BE2C (cell line): ENCODE measurements around the gene HCN1. TPM values are rescaled to one million over a fixed set of nuclear protein-coding genes. Genes with fewer than 3 reads are reported as not detected.

Source experiments
- DNase-seq: peaks from one replicate; pipeline ENCODE4 v3.0.0-alpha.2; 2020
- H3K27me3 ChIP-seq: fragments of 250-450 bp; sonication (Bioruptor Pico); 2 replicates; pipeline ENCODE4 v1.5.1; 2020; ENCODE audit warnings: mild to moderate bottlenecking
- H3K36me3 ChIP-seq: fragments of 250-450 bp; sonication (Bioruptor Pico); 2 replicates; pipeline ENCODE4 v1.5.1; 2020; ENCODE audit warnings: mild to moderate bottlenecking
- H3K4me1 ChIP-seq: fragments of 250-450 bp; sonication (Bioruptor Pico); 2 replicates; pipeline ENCODE4 v1.5.1; 2020
- H3K4me3 ChIP-seq: 2 replicates; pipeline ENCODE4 v1.5.1; 2011; ENCODE audit warnings: low read depth, low read length
- H3K9me3 ChIP-seq: fragments of 250-450 bp; sonication (Bioruptor Pico); 2 replicates; pipeline ENCODE4 v1.5.1; 2020
- polyA plus RNA-seq: library from polyadenylated mRNA; unstranded; fragments of >200 nt; gene quantifications from one replicate; pipeline ENCODE4 v1.2.1, GENCODE V29; 2012; ENCODE audit warnings: low read depth, missing spikeins; ENCODE audit not compliant: insufficient read length, insufficient read depth
- TF ChIP-seq, protein P1 (sequence below): IDR thresholded peaks from 2 replicates; pipeline ENCODE4 v1.5.1; 2012; ENCODE audit warnings: mild to moderate bottlenecking, low read depth, low read length

The HCN1 gene
- polyA plus RNA-seq, result 5.1 TPM

DNA sequence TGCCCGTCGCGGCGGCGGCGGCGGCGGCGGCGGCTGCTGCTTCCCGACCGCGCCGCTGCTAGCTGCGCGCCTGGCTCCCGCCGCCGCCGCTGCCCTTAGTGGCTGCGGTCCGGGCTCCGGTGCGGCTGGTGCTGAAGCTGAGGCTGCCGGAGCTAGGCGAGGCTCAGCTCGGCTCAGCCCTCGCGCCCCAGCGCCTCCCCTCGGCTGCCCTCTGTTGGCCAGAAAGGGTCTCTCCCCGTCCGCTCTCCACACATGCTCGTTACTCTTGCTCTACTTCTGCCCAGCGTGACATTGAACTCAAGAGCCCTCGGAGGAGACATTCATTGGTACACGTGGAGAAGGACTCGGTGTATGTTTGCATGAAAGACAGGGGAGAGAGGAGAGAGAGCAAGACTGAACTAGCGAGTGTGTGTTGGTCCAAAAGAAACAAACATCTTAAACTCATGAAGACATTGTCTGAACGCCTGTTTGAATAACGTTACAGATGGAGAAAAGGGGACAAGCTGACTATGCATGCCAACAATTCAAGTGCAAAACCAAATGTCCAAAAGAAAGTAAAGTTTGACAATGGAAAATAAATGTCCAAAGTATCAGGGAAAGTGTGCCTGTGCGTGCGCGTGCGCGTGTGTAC, at the start of gene HCN1:
HCN1 (minus strand) TSS at position 175 of the 631 bp plus-strand sequence.
- no peaks in the 10 kb centered on the region for H3K9me3 ChIP-seq
- H3K27me3 ChIP-seq, result no peaks in the 10 kb centered on the region
- no peaks in the 10 kb centered on the region; the same call in 1 of the 2 replicates for H3K36me3 ChIP-seq
- TF ChIP-seq, protein P1, sequence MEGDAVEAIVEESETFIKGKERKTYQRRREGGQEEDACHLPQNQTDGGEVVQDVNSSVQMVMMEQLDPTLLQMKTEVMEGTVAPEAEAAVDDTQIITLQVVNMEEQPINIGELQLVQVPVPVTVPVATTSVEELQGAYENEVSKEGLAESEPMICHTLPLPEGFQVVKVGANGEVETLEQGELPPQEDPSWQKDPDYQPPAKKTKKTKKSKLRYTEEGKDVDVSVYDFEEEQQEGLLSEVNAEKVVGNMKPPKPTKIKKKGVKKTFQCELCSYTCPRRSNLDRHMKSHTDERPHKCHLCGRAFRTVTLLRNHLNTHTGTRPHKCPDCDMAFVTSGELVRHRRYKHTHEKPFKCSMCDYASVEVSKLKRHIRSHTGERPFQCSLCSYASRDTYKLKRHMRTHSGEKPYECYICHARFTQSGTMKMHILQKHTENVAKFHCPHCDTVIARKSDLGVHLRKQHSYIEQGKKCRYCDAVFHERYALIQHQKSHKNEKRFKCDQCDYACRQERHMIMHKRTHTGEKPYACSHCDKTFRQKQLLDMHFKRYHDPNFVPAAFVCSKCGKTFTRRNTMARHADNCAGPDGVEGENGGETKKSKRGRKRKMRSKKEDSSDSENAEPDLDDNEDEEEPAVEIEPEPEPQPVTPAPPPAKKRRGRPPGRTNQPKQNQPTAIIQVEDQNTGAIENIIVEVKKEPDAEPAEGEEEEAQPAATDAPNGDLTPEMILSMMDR, result peak; percentile 92
- peak within 1 kb of the TSS; percentile 90 for H3K4me3 ChIP-seq
- peaks cover 13% of the 10 kb centered on the region for H3K4me1 ChIP-seq
- DNase-seq, result peak; percentile 93

DNA sequence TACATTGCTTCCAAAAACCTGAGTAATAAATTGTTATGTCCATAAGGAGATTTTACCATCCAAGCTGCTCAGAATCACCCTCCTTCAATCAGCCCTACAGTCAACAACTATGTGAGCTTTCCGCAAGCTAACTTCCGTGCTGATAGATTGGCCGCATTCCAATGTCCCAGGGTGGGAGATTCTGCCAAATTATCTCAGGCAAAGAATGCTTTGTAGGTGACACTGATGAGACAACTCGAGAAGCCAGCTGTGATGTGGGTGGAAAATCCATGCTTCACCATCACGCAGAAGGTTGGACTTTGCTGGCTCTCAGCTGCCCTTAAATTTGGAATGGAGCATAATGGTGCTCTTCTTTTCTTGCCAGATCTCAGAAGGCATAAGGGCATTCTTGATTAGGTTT, 44.9 kb upstream of the HCN1 start:
- Histone ChIP-seq H3K27me3 (no peaks in the 10 kb centered on the region), H3K9me3 (no peaks in the 10 kb centered on the region), H3K4me1 (no peaks in the 10 kb centered on the region), H3K36me3 (no peaks in the 10 kb centered on the region), H3K4me3 (no peak overlapping the region)
- TF ChIP-seq, protein P1, result no peak
- DNase-seq, result no peak

DNA sequence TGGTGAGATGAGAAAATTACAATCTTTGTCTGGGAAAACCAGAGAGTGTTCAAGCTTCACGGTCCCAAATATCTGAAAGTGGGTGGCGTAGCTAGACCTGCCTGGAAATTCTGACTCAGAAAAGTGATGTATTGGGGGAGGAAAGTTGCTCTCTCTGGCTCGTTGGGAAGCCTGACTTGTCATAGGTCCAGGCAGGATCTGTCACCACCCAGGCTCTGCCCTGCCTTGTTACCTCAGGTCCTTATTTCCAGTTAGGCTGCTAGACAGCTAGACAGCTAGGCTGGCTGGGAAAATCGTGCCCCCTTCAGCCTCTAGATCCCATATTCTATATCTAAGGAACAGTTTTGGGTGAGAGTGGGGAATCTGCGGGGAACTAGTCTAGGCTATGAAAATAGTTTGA, 41.0 kb upstream of the HCN1 start:
- no peak for DNase-seq
- H3K36me3 ChIP-seq, result no peaks in the 10 kb centered on the region
- H3K4me3 ChIP-seq, result no peak overlapping the region
- H3K4me1 ChIP-seq, result no peaks in the 10 kb centered on the region
- TF ChIP-seq, protein P1, result no peak
- no peaks in the 10 kb centered on the region for H3K27me3 ChIP-seq
- H3K9me3 ChIP-seq, result no peaks in the 10 kb centered on the region

DNA sequence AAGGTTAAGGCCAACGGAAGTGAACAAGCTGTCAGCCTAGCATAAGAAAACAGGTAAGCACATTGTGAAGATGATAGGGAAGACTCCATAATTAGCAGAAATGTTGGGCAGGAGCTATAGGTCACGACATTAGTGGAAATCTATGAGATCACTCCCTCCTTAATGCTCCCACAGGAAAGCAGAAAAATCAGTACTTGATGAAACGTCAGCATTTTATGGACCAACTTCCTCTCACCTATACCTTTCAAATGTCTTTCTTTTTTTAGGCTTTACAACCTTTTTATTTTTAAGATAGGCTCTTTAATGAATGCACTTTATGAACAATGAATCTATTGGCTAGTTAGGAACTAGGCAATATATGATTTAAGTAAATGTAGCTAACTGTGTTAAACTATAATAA, 29.4 kb upstream of the HCN1 start:
- no peaks in the 10 kb centered on the region for H3K27me3 ChIP-seq
- H3K9me3 ChIP-seq, result no peaks in the 10 kb centered on the region
- no peak overlapping the region for H3K4me3 ChIP-seq
- H3K4me1 ChIP-seq, result no peaks in the 10 kb centered on the region
- TF ChIP-seq, protein P1, result no peak
- H3K36me3 ChIP-seq, result no peaks in the 10 kb centered on the region
- DNase-seq, result no peak

DNA sequence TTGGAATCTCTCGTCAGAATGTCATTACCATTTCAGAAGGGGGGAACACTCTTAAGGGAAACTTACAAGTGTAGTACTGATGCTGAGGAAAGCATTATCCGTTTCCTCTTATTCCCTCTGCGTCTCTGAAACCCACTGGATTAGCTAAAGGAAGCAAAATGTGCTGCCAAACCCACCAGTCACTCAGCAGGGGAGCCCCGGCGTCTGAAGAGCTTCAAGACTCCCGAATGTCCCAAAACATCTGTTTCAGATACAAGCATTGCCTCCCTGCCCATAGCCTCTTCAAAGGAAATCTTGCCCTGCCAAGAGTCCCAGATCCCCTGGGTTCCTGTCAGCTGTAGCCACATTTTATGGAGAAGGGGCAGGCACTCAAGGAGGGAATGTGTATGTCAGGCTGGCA, 1.0 kb upstream of the HCN1 start:
- TF ChIP-seq, protein P1, result no peak
- Histone ChIP-seq H3K9me3 (no peaks in the 10 kb centered on the region), H3K4me1 (peaks cover 8% of the 10 kb centered on the region), H3K36me3 (no peaks in the 10 kb centered on the region; the same call in 1 of the 2 replicates), H3K27me3 (no peaks in the 10 kb centered on the region), H3K4me3 (no peak overlapping the region)
- DNase-seq, result no peak

DNA sequence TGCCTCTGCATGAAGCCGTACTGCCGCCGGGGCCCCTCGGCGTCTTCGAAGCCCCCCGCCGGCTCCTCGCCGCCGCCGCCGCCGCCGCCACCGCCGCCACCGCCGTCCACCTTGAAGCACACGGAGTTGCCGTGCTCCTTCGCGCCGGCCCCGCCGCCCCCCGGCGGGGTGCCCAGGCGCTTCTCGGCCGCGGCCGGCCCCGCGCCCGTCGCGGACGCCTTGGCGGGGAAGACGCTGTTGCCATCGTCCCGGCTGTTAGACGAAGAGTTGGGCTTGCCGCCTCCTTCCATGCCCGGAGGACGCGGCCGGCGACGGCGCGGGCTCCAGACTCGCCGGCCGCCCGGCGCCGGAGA, 400 bp downstream of the HCN1 start:
- H3K4me3 ChIP-seq, result peak overlapping the region; percentile 90
- no peaks in the 10 kb centered on the region for H3K27me3 ChIP-seq

More for the DNA sequence above, 400 bp downstream of the HCN1 start:
- no peaks in the 10 kb centered on the region; the same call in 1 of the 2 replicates for H3K36me3 ChIP-seq
- peak; percentile 30 for DNase-seq
- H3K9me3 ChIP-seq, result no peaks in the 10 kb centered on the region
- TF ChIP-seq, protein P1, result no peak
- H3K4me1 ChIP-seq, result peaks cover 13% of the 10 kb centered on the region
